Activated B cell treated with CpG ODN at 0.5 μM for 24 hours (primary cell): ENCODE results near the gene C1orf52. TPM values are rescaled to one million over a fixed set of nuclear protein-coding genes. Genes with fewer than 3 reads are reported as not detected.

Experiments
- ATAC-seq: fragments of 200-7000 bp; cut with Tn5 transposase; one replicate; pipeline ENCODE4 v1.10.0; 2021; ENCODE audit warnings: low read depth, mild to moderate bottlenecking, moderate library complexity
- CTCF ChIA-PET: fragments of 350-600 bp; sonication (Branson Sonifier 250); formaldehyde crosslinking; loops from one replicate; lab custom pipeline; 2021; ENCODE audit warnings: antibody characterized with exemption; lab: Charles Lee
- POLR2A ChIA-PET: fragments of 350-600 bp; sonication (Branson Sonifier 250); formaldehyde crosslinking; loops from one replicate; lab custom pipeline; 2021; ENCODE audit warnings: antibody characterized with exemption; lab: Charles Lee
- DNase-seq: peaks from one replicate; pipeline ENCODE4 v3.0.0; 2022
- H3K27ac Mint-ChIP-seq: one replicate; pipeline ENCODE4 v1.8.0; 2020; ENCODE audit warnings: mixed read lengths
- H3K27me3 Mint-ChIP-seq: one replicate; pipeline ENCODE4 v1.8.0; 2021; ENCODE audit warnings: mixed read lengths
- H3K36me3 Mint-ChIP-seq: one replicate; pipeline ENCODE4 v1.8.0; 2021; ENCODE audit warnings: low read depth, mixed read lengths
- H3K4me1 Mint-ChIP-seq: one replicate; pipeline ENCODE4 v1.8.0; 2021; ENCODE audit warnings: mixed read lengths
- H3K4me3 Mint-ChIP-seq: one replicate; pipeline ENCODE4 v1.8.0; 2020; ENCODE audit warnings: mild to moderate bottlenecking, mixed read lengths
- H3K9me3 Mint-ChIP-seq: one replicate; pipeline ENCODE4 v1.8.0; 2020; ENCODE audit warnings: mixed read lengths
- CTCF ChIP-seq: fragments of 200-600 bp; IDR thresholded peaks from one replicate; pipeline ENCODE4 v1.8.0; 2022; ENCODE audit warnings: antibody characterized with exemption, mild to moderate bottlenecking
- intact Hi-C: fragments of 100-400 bp; cut with micrococcal nuclease; formaldehyde crosslinking; loops from one replicate; pipeline ENCODE4 v1.15.1; 2024
- total RNA-seq: library from RNA; stranded (reverse); gene quantifications from 2 replicates; pipeline ENCODE4 v1.2.3, GENCODE V29; 2022

Gene C1orf52
- total RNA-seq, 1 donor from 2014 or later = 31.4 TPM

- ATAC-seq = no peak
- Mint-ChIP-seq H3K4me3 (no peak overlapping the region), H3K27me3 (no peaks in the 10 kb centered on the region), H3K9me3 (no peaks in the 10 kb centered on the region), H3K27ac (peak overlapping the region; percentile 20), H3K4me1 (peaks cover 32% of the 10 kb centered on the region), H3K36me3 (peaks cover 19% of the 10 kb centered on the region)
- intact Hi-C loops = loop anchor here (5.0 to 10.0 kb wide), 8 partner anchors 425 to 1423 kb away; partner anchors contain the start of genes CTBS, PRKACB, SH3GLB1 and TTLL7
- TF ChIP-seq CTCF = no peak
- CTCF ChIA-PET = interaction anchor here (1.0 kb wide), 1 partner anchor 335 kb away, joined by 4 read pairs; no protein-coding TSS in a partner anchor
- DNase-seq = no peak
- POLR2A ChIA-PET = no interaction called here
Measured at GRCh38 chr1:85279458-85280080, 20.1 kb upstream of the C1orf52 start.

GRCh38 chr1:85278853-85279314 is 19.4 kb upstream of the C1orf52 start:
- no peaks in the 10 kb centered on the region for H3K27me3 Mint-ChIP-seq
- ChIA-PET POLR2A (no interaction called here), CTCF (interaction anchor here (1.0 kb wide), 1 partner anchor 334 kb away, joined by 4 read pairs; no protein-coding TSS in a partner anchor)
- peaks cover 23% of the 10 kb centered on the region for H3K36me3 Mint-ChIP-seq
- no peaks in the 10 kb centered on the region for H3K9me3 Mint-ChIP-seq
- intact Hi-C loops = loop anchor here (5.0 to 10.0 kb wide), 8 partner anchors 426 to 1423 kb away; partner anchors contain the start of genes CTBS, PRKACB, SH3GLB1 and TTLL7
- ATAC-seq (no peak), DNase-seq (no peak)
- H3K27ac Mint-ChIP-seq = peak overlapping the region; percentile 20
- H3K4me3 Mint-ChIP-seq = peak overlapping the region; percentile 2
- H3K4me1 Mint-ChIP-seq = peaks cover 39% of the 10 kb centered on the region
- TF ChIP-seq CTCF = no peak

GRCh38 chr1:85277802-85278201 is 18.3 kb upstream of the C1orf52 start:
- TF ChIP-seq CTCF = no peak
- POLR2A ChIA-PET = interaction anchor here (1.8 to 4.2 kb wide), 4 partner anchors 18 to 430 kb away, joined by 9 to 115 read pairs (median 29); partner anchors contain the start of genes C1orf52 and ZNHIT6
- CTCF ChIA-PET = interaction anchor here (6.0 kb wide), 1 partner anchor 18 kb away, joined by 48 read pairs; the partner anchor contains the start of gene C1orf52
- Mint-ChIP-seq H3K4me1 (peaks cover 50% of the 10 kb centered on the region), H3K4me3 (peak overlapping the region; percentile 8), H3K27me3 (no peaks in the 10 kb centered on the region), H3K27ac (no peak overlapping the region), H3K9me3 (no peaks in the 10 kb centered on the region), H3K36me3 (peaks cover 34% of the 10 kb centered on the region)
- ATAC-seq = no peak
- intact Hi-C loops = loop anchor here (2.0 to 10.0 kb wide), 9 partner anchors 427 to 1424 kb away; partner anchors contain the start of genes CTBS, PRKACB, SH3GLB1 and SSX2IP
- no peak for DNase-seq

- peak overlapping the region; percentile 94 for H3K27ac Mint-ChIP-seq
- H3K27me3 Mint-ChIP-seq = no peaks in the 10 kb centered on the region
- ATAC-seq (no peak), DNase-seq (no peak)
- intact Hi-C loops = loop anchor here (1.0 to 10.0 kb wide), 16 partner anchors 18 to 1425 kb away; partner anchors contain the start of genes C1orf52, CTBS, GNG5 and MCOLN2
- peak overlapping the region; percentile 91 for H3K4me3 Mint-ChIP-seq
- H3K4me1 Mint-ChIP-seq = peaks cover 54% of the 10 kb centered on the region
- POLR2A ChIA-PET = interaction anchor here (0.8 to 4.2 kb wide), 18 partner anchors 8 to 1427 kb away, joined by 3 to 115 read pairs (median 10); partner anchors contain the start of genes C1orf52, CTBS, GNG5 and MCOLN2
- CTCF ChIA-PET = interaction anchor here (0.6 to 6.0 kb wide), 4 partner anchors 17 to 1232 kb away, joined by 4 to 48 read pairs (median 16); partner anchors contain the start of gene C1orf52
- peaks cover 37% of the 10 kb centered on the region for H3K36me3 Mint-ChIP-seq
- no peaks in the 10 kb centered on the region for H3K9me3 Mint-ChIP-seq
- TF ChIP-seq CTCF = no peak
Measured at GRCh38 chr1:85276978-85277639, 17.6 kb upstream of the C1orf52 start.
